Measurements from ENCODE around the gene FUBP1.

Gene FUBP1

GRCh38 chr1:77899647-77900320, 79.1 kb downstream of the FUBP1 start:
- no peak for DNase-seq (ENCODE audit: extremely low spot score, insufficient read length, low read depth)
- no peak for FAIRE-seq
